NCI-H2029 treated with DMSO at 0.1 percent for 48 hours (cell line): ENCODE measurements around the gene SAP30L.

Experiments used
- DNase-seq: peaks from one replicate; lab custom pipeline; 2025; lab: John Stamatoyannopoulos, UW

SAP30L gene

GRCh38 chr5:154481584-154482381 lies 36.0 kb downstream of the SAP30L start:
- DNase-seq: no peak

- no peak for DNase-seq
Measured at GRCh38 chr5:154482528-154483449, 37.0 kb downstream of the SAP30L start.

DNA sequence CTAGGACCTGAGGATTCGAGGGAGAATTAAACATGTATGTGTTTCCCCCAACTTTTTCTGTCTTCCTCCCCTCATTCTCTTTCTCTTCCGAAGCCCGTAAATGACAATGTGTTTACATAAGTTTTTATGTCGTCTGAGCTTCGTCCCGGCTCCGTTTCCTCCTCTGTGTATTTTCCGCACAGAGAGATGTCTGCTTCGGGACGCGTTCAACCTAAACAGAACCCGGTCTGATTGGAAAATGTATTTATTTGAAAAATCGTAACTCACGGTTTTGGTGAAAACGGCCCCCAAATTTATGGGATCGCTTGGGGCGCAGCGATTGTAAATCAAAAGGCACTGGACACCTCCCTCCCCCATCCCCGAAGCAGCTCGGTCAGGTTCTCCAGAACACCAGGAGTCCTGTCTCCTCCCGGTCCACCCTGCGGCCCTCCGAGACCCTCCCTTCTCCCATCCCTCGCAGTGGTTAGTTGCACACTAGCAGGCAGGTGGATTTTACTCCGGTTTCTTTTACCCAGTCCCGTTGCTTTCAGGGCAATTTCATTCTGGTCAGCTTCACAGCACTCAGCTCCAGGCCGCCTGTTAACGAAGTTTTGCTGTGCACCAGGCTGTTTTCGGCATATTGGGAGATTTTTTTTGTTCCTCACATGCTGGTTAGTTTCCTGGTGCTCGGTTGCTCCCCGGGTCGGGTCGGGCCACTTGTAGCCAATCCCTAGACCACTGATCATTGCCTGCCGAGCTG lies 38.0 kb downstream of the SAP30L start:
- DNase-seq: no peak

- DNase-seq: no peak
Measured at GRCh38 chr5:154484393-154485095, 38.7 kb downstream of the SAP30L start.

- no peak for DNase-seq
Measured at GRCh38 chr5:154485096-154485491, 39.3 kb downstream of the SAP30L start.

GRCh38 chr5:154485850-154486426 lies 40.1 kb downstream of the SAP30L start:
- DNase-seq: no peak

DNA sequence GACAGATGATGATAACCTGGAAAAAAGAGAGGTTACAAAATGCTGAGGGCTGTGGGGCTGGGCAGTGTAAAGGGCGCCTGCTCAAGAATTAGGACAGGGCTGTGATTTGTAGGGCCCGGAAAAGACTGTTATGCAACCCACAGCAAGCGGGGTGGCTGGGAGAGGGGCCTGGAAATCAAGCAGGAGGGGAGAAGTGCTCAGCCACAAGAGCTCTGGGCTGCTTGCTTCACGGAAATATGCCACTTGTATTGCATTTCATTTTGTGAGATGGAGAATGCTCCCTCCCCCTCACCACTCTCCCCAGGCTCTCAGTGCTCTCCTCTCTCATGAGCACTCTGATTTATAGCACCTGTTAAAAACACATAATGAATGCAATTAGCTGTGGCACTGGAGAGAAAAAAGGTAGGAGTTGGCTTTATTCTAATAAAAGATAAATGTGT lies 40.6 kb downstream of the SAP30L start:
- DNase-seq: no peak

GRCh38 chr5:154487541-154487940 lies 41.7 kb downstream of the SAP30L start:
- DNase-seq: no peak

- DNase-seq: no peak
Measured at GRCh38 chr5:154491941-154492340, 46.1 kb downstream of the SAP30L start.

- DNase-seq: no peak
Measured at GRCh38 chr5:154493274-154493673, 47.5 kb downstream of the SAP30L start.

DNA sequence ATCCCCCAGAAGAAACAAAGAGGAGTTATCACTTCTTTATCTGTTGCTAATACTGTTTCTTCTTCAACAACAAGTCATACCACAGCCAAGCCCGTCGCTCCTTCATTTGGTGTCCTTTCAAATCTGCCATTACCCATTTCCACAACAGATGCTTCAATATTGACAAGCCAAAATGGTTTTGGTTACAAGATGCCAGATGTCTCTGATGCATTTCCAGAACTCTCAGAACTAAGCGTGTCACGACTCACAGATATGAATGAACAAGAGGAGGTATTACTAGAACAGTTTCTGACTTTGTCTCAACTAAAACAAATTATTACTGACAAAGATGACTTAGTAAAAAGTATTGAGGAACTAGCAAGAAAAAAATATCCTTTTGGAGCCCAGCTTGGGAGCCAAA lies 48.2 kb downstream of the SAP30L start:
- no peak for DNase-seq

GRCh38 chr5:154498591-154498990 lies 52.8 kb downstream of the SAP30L start:
- DNase-seq: no peak

DNA sequence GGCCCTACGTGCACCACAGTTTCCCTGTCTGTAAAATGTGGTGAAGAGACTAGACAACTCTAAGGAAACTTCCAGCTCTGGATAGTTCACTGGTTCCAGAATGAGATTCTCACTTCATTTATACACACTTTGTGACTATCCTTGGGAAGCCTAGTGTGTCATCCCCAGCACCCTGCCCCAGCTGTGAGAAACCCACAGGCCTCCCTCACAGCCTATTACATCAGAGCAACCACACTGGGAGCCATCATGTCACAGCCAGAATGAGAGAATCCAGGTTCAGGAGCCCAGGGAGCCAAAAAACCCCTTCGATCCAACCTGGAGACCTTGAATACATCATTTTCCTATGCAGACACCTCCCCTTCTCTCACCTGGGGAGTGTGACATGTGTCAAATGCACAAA lies 53.2 kb downstream of the SAP30L start:
- DNase-seq: no peak

DNA sequence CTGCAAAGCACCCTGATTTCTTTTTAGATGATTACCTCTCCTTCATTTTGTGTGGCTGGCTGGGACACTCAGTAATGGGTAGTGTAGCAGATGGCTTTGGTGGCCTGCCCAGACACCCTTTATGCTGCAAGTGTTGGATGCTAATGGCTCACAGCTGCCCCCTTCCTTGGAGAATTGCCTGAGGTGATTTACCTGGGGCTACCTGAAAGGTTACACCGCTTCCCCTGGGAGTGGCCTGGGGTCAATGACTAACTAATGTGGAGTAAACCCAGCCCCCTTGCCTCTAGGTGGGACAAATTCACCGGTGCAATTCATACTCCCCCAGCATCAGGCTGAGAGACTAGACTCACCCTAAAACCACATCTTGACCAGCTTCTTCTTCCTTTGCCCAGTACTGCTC lies 55.8 kb downstream of the SAP30L start:
- DNase-seq: no peak

DNA sequence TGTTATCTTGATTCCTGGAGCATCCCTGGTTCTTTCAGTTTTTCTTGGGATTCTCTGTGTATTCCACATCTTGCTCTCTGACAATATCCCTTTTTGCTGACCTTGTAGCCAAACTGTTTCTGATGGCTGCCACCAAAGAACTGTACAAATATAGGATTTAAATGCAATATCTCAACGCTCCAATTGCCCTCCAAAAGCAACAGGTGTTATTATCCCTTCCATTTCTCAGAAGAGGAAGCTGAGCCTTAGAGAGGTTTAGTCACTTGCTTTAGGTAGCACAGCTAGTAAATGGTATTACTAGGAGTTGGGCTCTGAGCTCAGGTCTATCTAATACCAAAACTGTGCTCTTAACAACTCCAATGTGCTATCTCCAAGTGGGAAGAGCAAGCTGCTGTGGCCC lies 56.4 kb downstream of the SAP30L start:
- no peak for DNase-seq

DNA sequence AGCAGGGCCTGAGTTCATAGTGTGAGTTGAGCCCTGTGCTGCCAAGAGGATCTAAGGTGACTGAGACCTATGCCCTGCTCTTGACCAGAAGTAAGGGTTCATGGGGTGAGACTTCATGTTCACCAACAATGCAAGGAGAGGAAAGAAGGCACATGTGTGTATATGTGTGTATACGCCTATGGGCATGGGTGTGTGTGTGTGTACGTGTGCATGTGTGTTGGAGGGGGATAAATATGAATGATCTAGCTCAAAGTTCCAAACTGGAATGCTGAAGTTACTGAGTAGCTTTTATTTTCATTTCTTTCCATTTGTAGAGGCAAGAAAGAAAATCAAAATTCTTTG lies 57.9 kb downstream of the SAP30L start:
- DNase-seq: no peak

DNA sequence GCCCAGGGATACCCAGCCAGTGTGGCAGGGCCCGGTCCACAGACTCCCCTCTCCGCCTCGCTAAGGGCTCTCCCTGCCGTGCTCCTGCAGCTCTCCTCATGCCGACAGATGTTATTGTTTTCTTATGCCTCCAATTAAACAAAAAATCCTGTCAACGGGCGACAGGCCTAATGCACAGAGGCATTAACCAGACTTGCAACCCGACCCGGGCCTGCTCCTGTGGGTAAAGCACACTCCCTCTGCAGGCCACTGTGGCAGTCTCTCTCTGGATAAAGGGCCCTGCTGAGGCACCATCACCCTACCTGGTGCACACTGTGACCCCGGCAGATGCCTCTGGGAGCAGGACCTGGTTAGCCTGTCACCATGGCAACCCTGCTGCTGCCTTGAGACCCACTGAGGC lies 59.8 kb downstream of the SAP30L start:
- DNase-seq: no peak

GRCh38 chr5:154506049-154506715 lies 60.4 kb downstream of the SAP30L start:
- no peak for DNase-seq

- DNase-seq: no peak
Measured at GRCh38 chr5:154506716-154507080, 60.9 kb downstream of the SAP30L start.

DNA sequence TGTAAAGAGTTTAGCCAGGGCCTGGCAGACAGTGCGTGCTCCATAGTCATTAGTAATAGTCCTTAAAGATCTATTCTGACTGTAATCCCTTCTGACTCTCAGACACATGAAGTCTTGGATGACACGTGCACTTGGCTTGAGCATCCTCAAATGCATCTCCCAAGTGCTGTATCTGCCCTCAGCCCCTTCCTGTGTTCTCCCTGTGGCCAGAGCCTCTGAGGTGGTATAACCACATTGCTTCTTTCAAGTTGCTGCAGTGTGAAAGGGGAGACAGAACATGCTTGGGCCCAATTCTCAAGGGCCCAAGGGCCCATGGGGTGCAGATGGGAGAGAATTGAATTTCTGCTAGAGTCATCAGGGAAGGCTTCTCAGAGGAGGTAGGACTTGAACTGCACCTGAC lies 62.3 kb downstream of the SAP30L start:
- DNase-seq: no peak
